G401.6 (cell line): ENCODE measurements around the gene MCCC1.
"Not testable (repeated sequence)": the region's sequence is repeated elsewhere in the genome, so short reads cannot be mapped to it uniquely, and the experiment has no call there.

Source experiments
- FAIRE-seq: peaks from 2 replicates; lab custom pipeline; 2012; peaks lifted over from hg19 to GRCh38; lab: Jason Lieb, UNC

MCCC1 gene

DNA sequence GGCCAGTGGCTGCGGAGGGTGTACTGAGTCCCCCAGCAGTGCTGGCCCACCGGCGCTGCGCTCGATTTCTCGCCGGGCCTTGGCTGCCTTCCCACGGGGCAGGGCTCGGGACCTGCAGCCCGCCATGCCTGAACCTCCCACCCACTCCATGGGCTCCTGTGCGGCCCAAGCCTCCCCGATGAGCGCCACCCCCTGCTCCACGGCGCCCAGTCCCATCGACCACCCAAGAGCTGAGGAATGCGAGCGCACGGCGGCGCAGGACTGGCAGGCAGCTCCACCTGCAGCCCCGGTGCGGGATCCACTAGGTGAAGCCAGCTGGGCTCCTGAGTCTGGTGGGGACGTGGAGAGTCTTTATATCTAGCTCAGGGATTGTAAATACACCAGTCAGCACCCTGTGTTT is 1.7 kb upstream of the MCCC1 start:
- FAIRE-seq: not testable (repeated sequence)

DNA sequence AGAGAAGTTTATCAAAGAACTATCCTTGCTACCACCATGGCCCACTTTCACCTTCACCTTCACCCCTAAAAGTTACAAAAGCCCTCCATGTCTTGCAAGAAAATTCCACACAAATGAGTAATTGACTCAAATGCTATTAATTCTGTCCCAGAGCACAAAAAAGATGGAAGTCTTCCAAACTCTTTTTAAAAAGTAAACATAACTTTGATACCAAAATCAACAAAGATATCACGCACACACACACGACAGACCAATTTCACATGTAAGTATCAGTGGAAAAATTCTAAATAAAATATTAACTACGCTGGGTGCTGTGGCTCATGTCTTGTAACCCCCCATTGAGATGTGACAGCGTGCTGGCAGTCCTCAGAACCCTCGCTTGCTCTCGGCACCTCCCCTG is 1.1 kb upstream of the MCCC1 start:
- FAIRE-seq: no peak

DNA sequence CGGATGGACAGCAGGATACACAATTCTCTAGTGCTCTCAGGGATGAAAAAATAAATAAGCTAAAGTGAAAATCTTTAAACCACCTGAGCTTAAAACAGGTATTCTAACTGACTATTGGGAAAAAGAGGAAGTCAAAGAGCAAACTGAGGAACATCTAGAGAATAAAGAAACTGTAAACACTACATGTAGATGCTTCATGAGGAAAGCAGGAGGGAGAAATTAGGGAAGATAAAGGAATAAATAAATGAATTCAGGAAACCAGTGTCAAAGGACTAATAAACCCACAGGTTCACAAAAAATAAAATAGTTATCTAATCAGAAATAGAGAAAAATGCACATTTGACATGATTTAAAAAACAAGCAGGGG is 525 bp upstream of the MCCC1 start:
- FAIRE-seq: no peak

DNA sequence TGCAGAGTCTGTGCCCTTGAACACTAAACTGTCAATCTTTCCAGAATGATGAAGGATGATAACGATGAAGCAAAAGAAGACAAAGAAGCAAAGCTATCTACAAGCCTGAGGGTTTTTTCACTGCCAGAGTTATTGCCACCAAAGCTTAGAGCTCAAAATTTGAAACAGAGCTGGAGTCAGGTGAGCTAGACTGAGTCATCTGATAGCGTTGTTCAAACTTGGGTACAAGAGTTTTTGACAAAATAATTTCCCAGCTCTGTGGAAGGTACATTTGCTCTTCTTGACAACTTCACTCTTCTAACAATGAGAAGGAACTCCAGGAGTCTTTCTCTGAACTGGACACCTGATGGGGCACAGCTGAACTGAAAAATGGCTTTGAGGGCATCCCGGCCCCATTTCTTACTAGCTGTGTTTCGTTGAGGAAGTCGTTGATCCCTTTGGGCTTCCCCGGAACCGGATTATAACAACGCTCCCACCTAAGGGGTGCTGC is 715 bp downstream of the MCCC1 start:
- no peak for FAIRE-seq

DNA sequence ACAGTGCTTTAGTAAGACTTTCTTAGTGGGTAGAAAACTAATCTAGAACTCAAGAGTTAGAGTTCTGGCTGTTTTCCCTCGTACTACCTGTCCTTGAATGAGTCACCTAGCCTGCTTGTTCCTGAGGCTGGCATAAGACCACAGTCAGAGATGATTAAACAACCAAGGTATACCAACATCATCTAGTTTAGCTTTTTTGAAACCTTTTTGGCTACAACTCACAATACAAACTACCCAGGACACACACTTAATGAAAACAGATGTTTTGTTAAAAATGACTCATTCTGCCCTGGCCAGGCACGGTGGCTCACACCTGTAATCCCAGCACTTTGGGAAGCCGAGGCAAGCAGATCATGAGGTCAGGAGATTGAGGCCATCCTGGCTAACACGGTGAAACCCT is 4.6 kb downstream of the MCCC1 start:
- no peak for FAIRE-seq

DNA sequence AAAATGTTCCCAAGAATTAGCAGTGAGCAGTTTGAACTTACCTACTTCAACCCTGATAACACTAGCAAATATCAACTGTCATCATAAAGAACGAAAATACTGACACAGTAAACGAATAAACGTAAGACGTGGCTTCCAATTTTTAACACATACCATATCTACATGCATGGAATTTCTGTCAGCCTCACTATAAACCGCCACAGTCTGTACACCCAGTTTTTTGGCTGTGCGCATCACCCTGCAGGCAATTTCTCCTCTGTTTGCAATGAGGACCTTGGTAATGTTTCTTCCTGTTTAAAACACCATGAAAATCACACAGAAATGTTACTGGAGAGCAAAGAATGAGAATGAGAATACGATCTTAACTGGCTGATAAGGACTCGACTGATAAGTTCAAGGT is 7.0 kb downstream of the MCCC1 start:
- FAIRE-seq: no peak

DNA sequence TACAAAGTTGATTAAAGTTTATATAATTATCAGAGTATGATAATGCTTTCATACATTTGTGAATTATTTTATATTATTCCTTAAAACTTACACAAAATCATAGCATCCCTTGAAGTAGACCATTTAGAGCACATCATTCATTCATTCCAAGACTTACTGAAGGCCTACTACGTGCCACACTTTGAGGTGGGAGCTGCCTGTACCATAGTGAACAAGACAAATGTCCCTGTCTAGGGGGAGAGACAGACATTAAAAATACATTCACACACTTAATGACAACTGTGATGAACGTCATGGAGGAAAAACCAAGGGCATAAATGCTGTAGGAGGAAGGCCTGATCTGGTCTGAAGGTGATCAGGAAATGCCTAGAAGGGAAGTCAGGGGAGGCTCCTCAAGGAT is 12.1 kb downstream of the MCCC1 start:
- no peak for FAIRE-seq

DNA sequence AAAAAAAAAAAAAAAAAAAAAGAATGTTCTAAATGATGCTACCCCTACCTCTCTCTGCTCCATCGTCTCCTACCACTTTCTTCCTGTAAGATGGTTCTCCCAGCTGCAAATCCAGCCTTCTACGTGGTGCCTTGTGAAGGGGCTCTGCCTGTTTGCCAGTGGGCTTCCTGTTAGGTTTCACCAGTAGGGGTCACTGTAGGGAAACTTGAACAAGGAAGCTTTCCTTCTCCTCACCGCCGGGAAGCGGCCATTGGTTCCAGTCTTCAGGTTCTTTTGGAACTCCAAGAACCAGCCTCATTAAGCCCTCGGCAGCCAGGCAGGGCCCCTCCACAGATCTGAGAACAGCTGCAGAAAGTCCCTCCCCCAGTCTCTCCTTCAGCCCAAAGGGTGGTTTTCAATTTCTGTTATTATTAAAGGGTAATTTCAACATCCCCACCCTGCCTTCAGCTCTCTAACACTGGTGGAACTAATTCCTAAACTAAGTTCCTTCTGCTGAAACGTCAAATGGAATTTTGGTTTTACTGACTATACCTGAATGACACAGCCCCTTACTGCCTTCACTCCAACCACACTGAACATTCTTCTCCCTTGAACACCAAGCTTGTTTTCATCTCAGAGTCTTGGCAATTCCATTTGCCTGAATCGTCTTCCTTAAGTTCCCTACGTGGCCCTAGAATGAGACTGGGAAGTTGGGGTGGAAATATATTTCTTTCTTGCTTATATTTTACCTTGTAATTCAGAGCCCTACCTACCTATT is 13.5 kb downstream of the MCCC1 start:
- no peak for FAIRE-seq

DNA sequence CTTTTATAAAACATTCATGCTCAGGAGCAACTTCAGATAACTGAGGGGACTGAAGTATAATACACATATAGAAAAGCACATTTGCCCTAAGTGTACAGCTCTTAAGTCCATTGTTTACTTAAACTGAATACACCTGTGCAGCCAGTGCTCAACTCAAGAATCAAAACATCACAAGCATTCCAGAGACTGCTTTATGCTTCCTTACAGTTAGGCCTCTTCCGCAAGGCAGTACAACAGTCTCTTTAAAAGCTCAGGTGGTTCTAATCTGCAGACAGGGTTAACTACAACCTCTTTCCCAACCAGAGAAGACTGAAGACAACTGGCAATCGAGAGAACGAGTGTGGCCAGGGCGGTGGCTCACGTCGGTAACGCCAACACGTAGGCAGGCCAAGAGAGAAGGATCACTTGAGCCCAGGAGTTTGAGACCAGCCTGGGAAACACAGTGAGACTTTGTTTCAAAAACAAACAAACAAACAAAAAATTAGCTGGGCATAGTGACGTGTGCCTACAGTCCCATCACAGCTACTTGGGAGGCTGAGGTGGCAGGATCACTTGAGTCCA is 16.9 kb downstream of the MCCC1 start:
- no peak for FAIRE-seq

DNA sequence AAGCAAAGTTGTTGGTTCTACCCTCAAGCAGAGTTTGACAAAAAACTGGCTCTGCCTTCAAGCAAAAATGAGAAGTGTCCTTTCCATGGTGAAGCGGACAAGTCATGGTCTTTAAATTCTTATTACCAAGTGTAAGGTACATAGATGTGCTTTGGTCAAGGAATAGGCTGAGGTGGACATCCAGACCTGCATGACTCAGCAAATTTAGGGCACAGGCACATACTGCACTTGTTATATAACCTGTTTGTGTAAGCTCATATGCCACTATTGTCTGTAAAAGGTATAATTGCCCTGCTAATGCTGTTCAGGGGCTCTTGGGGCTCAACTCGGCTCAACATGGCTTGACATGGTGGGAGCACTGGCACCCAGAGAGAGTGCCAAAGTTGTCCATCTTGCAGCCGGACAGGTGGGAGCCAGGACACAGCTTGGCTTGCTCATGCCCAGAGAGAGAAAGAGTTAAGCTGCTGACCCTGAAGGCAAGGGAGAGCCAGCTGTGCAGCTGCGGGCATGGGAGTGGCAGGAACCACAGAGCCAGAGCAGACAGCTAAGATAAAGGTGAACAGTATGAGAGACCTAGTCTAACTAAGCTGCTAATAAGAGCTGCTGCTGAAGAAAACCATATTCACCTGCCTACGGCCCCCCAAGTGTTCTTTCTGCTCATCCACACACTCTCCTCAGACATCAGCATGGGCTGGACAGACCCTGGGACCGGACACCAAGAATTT is 17.7 kb downstream of the MCCC1 start:
- FAIRE-seq: no peak

DNA sequence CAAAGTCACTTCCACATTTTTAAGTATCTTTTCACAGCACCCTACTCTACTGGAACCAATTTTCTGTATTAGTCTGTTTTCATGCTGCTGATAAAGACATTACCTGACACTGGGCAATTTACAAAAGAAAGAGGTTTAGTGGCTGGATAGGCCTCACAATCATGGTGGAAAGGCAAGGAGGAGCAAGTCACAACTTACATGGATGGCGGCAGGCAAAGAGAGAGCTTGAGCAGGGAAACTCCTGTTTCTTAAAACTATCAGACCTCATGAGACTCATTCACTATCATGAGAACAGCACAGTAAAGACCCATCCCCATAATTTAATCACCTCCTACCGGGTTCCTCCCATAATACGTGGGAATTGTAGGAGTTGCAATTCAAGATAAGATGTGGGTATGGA is 18.7 kb downstream of the MCCC1 start:
- no peak for FAIRE-seq

DNA sequence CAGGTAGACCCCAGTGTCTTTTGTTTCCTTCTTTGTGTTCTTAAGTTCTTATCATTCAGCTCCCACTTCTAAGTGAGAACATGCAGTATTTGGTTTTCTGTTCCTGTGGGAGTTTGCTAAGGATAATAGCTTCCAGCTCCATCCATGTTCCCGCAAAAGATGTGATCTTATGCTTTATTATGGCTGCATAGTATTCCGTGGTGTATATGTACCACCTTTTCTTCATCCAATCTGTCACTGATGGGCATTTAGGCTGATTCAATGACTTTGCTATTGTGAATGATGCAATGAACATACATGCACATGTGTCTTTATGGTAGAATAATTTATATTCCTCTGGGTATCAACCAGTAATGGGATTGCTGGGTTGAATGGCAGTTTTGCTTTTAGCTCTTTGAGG is 24.4 kb downstream of the MCCC1 start:
- FAIRE-seq: no peak

DNA sequence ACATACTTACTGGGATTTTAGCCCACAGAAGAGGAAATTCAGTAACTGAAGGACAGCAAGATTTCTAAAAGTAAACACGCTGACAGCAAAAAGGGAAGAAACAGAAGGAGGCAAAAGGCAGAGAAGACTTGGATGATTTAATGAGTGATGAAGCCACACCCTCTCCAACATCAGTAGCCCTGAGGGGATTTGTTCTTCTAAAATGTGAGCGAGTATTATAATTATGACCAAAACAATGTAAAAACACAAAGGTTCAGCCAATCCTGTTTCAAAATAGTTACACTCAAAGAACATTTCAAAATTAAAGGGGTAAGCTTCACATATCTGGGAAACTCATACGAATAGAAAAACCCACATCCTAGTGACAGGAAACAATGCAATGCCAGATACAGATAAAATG is 25.0 kb downstream of the MCCC1 start:
- no peak for FAIRE-seq

DNA sequence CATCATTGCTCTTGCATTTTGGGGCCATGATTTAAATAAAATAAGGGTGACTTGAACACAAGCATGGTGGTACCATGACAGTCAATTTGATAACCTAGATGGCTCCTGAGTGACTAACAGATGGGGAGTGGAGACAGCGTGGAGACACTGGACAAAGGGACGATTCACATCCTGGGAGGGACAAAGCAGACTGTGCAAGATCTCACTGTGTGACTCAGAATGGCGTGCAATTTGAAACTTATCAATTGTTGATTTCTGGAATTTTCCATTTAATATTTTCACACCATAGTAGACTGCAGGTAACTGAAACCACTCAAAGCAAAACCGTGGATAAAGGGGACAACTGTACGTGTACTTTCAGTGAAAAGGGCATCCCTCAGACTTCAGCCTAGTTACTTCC is 25.5 kb downstream of the MCCC1 start:
- FAIRE-seq: no peak

DNA sequence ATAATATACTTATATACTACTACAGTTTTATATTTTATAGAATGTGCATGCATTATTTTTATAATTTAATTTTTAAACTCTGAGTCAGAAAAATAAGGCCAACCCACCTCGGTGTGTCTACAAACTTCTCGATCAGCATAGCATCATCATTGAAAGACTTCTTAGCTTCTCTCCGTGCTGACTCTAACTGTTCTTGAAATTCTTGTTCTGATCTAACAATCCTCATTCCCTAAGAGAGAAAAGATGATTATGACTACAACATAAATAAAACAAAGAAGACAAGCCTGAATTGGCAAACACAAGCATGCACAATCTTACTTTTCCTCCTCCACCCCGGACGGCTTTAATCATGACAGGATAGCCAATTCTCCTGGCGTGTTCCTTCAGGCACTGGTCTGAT is 28.4 kb downstream of the MCCC1 start:
- FAIRE-seq: no peak

DNA sequence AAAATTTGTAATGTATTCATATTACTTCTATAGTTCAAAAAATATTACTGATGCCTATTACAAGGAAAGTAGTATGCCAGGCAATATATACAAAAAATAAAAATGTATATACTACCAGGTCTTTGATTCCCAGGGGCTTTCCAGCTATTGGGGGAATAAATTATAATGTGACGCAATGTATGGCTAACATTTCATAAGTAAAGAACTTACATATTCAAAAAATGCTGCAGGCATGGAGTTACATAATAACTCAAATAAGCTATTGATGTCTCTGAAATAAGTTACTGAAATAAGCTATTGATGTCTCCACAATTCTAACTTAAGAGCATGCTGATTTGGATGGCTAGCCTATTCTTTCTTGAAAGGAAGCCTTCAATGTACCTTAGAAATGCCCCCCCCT is 30.2 kb downstream of the MCCC1 start:
- no peak for FAIRE-seq

DNA sequence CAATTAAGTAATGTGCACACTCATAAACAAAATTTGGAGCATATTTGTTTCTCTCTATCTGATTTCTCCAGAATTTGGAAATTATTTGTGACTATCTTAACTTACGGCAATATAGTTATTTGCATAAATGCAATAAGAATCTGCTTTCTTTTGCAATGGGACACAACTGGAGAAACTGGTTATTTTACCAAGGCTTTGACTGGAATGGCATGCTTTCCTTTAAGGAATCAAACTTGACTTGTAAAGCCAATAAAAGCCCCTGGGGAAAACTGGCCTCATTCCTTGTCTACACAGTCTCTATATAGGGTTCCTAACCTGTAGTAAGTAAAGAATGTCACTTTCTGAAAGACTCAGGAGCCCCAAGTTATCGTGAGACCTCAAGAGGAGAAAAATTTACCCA is 32.4 kb downstream of the MCCC1 start:
- not testable (repeated sequence) for FAIRE-seq

DNA sequence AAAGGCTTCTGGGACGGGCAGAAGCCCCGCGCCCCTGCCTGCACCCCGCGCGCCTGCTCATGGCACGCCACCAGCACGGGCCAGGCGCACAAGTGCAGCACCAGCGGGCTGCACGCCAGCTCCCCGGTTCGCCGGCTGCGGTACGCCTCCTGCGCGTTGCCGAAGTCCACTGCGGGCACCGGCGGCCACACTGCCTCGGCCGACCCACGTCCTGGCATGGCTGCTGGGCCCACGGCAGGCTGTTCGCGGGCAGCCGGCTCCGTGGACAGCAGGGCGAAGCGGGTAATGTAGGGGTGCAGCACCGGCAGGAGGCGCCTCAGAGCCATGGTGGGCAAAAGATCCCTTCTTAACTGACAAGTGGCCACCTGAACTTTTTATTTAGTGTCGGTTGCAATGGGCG is 34.8 kb downstream of the MCCC1 start:
- FAIRE-seq: no peak

DNA sequence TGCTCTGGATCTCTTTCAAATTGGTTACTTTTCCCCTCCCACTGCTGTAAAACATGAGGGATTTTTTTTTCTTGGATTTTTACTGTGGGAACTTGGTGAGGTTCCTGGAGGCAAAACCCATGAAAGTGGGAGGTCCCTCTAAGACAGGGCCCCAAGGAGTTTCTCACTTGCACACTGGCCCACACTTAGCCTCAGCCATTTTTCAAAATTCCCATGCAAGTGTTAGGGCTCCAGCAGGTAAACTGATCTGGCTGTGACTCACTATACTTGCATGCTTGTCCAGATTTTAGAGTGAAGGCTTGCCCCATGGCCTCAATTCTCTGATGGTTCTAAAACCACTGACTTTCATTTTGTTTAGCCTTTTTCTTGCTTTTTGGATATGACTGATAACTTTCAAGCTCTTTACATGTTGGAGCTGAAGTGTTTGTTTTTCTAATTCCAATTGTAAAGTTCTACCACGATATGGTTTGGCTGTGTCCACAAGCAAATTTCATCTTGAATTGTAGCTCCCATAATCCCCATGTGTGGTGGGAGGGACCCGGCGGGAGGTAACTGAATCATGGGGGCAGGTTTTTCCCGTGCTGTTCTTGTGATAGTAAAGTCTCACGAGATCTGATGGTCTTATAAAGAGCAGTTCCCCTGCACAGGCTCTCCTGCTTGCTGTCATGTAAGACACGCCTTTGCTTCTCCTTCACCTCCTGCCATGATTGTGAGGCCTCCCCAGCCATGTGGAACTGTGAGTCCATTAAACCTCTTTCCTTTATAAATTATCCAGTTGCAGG is 37.7 kb downstream of the MCCC1 start:
- no peak for FAIRE-seq

DNA sequence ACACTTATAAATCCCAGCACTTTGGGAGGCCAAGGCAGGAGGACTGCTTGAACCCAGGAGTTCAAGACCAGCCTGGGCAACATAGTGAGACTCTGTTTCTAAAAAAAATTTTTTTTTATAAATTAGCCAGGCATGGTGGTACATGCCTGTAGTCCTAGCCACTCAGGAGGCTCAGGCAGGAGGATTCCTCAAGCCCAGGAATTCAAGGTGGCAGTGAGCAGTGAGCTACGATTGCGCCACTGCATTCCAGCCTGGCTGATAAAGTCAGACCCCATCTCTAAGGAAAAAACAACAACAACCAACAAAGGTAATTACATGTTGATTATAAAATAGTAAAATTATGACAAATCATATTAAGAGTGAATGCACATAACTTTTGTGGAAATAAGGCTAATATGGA is 40.9 kb downstream of the MCCC1 start:
- no peak for FAIRE-seq

DNA sequence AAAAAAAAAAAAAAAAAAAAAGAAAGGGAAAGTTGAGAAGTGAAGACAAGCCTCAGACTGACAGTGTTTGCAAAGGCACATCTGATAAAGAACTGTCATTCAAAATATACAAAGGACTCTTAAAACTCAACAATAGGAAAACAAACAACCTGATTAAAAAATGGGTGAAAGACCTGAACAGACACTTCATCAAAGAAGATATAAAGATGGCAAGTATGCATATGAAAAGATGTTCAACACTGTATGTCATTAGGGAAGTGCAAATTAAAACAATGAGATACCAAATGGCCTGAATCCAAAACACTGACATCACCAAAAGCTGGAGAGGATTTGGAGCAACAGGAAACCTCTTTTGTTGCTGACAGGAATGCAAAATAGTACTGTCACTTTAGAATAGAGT is 48.6 kb downstream of the MCCC1 start:
- FAIRE-seq: no peak

DNA sequence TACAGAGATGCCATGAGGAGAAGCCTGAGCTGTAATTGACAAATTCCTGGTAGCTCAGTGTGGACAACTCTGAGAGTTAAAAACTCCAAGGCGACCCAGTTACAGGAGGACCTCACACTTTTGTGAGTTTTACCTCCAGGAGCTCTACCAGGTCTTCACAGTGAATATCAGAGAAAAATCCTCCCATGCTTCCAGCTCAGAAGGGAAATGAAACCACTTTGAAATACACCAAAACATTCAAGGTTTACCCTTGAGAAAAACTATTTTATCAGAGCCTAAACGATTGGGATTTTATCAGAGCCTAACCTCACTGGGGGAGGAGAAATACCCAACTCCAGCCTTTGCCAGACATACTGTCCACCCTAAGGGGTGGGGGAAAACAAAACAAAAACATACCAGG is 52.4 kb downstream of the MCCC1 start:
- FAIRE-seq: no peak
